RWPE2 (cell line): ENCODE results near the gene RAPGEF3.

ENCODE experiments used
- ATAC-seq: fragments of 200-7000 bp; cut with Tn5 transposase; 3 replicates; pipeline ENCODE4 v1.9.1; 2021; ENCODE audit warnings: low read depth
- DNase-seq: peaks from one replicate; pipeline ENCODE4 v3.0.0-alpha.2; 2020; ENCODE audit warnings: low spot score
- H3K27ac ChIP-seq: fragments of 450-650 bp; 2 replicates; pipeline ENCODE4 v1.5.1; 2017; ENCODE audit warnings: mild to moderate bottlenecking; ENCODE audit not compliant: poor library complexity, severe bottlenecking
- H3K27me3 ChIP-seq: fragments of 250-450 bp; sonication (Bioruptor Pico); 2 replicates; pipeline ENCODE4 v1.5.1; 2021; ENCODE audit warnings: mild to moderate bottlenecking, moderate library complexity; ENCODE audit not compliant: insufficient read depth, poor library complexity, severe bottlenecking
- H3K36me3 ChIP-seq: fragments of 250-450 bp; sonication (Bioruptor Pico); 2 replicates; pipeline ENCODE4 v1.5.1; 2020; ENCODE audit warnings: low read depth, mild to moderate bottlenecking, moderate library complexity
- H3K4me1 ChIP-seq: fragments of 250-450 bp; sonication (Bioruptor Pico); 2 replicates; pipeline ENCODE4 v1.5.1; 2021; ENCODE audit warnings: mild to moderate bottlenecking, moderate library complexity; ENCODE audit not compliant: insufficient read depth, poor library complexity, severe bottlenecking
- H3K4me3 ChIP-seq: fragments of 250-450 bp; sonication (Bioruptor Pico); 2 replicates; pipeline ENCODE4 v1.5.1; 2021; ENCODE audit warnings: mild to moderate bottlenecking, moderate library complexity; ENCODE audit not compliant: severe bottlenecking
- H3K9me3 ChIP-seq: fragments of 250-450 bp; sonication (Bioruptor Pico); 2 replicates; pipeline ENCODE4 v1.5.1; 2021; ENCODE audit warnings: mild to moderate bottlenecking, moderate library complexity; ENCODE audit not compliant: severe bottlenecking
- CTCF ChIP-seq: fragments of 450-650 bp; IDR thresholded peaks from one replicate; pipeline ENCODE4 v1.5.1; 2017; ENCODE audit warnings: mild to moderate bottlenecking, moderate library complexity; ENCODE audit not compliant: poor library complexity, severe bottlenecking

The RAPGEF3 gene

GRCh38 chr12:47795121-47795813 lies 36.6 kb upstream of the RAPGEF3 start:
- Histone ChIP-seq H3K27me3 (no peaks in the 10 kb centered on the region), H3K27ac (no peak overlapping the region)
- no peak for TF ChIP-seq CTCF

GRCh38 chr12:47794679-47795078 lies 36.0 kb upstream of the RAPGEF3 start:
- Histone ChIP-seq H3K4me1 (no peaks in the 10 kb centered on the region), H3K36me3 (peaks cover 74% of the 10 kb centered on the region), H3K4me3 (no peak overlapping the region), H3K27ac (no peak overlapping the region), H3K9me3 (no peaks in the 10 kb centered on the region), H3K27me3 (no peaks in the 10 kb centered on the region)
- DNase-seq (no peak), ATAC-seq (no peak)
- TF ChIP-seq CTCF, result no peak

More at GRCh38 chr12:47795121-47795813, 36.6 kb upstream of the RAPGEF3 start:
- Histone ChIP-seq H3K9me3 (no peaks in the 10 kb centered on the region), H3K4me1 (no peaks in the 10 kb centered on the region), H3K36me3 (peaks cover 70% of the 10 kb centered on the region), H3K4me3 (no peak overlapping the region)
- ATAC-seq, result no peak
- DNase-seq, result no peak

DNA sequence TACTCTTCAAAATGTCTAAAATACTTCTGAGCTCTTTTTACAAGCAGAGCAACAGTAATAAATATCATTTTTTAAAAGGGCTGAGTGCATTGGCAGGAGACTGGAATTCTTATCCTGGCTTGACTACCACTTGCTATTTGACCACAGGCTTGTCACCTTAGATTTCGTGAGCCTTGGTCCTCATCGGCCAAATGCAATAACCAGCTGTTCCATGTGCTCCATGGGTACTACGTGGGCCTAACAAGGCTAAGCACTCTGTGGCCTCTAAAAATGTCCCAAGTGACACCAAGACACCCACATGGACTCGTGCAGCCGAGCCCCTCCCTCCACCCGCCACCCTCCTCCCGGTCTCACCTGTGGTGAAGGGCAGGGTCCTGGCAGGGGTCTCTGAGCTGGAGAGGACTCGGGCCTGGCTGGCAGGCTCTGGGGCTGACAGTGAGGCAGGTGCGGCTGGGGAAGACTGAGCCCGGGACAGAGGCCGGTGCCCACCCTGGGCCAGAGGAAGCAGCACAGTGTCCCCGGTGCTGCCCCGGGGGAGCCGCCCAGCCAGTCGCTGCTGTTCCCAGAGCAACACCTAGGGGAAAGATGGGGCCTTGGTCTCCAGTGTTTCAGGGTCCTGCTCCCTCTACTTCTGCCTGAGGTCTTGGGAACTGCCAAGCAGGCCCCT lies 34.5 kb upstream of the RAPGEF3 start:
- no peaks in the 10 kb centered on the region for H3K9me3 ChIP-seq
- H3K27me3 ChIP-seq, result no peaks in the 10 kb centered on the region
- DNase-seq (no peak), ATAC-seq (no peak)
- no peak overlapping the region for H3K27ac ChIP-seq
- H3K4me1 ChIP-seq, result no peaks in the 10 kb centered on the region
- no peak for TF ChIP-seq CTCF
- H3K36me3 ChIP-seq, result peaks cover 74% of the 10 kb centered on the region
- H3K4me3 ChIP-seq, result no peak overlapping the region

DNA sequence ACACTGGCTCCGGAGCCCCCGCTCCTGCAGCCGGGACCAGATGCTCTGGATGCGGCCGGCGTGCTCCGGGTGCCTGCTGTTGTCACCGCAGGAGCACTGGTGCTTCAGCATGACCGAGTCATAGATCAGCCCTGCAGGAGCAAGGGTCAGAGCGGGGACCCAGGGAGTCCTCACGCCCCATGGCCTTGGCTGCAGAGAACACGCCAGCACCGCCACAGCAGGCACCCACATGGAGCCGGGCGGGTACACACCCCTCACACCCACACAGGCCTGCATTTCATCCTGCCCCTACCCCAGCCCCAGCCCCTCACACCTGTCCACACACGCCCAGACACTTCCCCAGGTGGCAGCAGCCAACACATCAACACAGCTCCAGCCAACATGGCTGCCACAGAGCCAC lies 33.2 kb upstream of the RAPGEF3 start:
- Histone ChIP-seq H3K27ac (no peak overlapping the region), H3K4me1 (no peaks in the 10 kb centered on the region), H3K36me3 (peaks cover 77% of the 10 kb centered on the region), H3K4me3 (no peak overlapping the region), H3K9me3 (no peaks in the 10 kb centered on the region), H3K27me3 (no peaks in the 10 kb centered on the region)
- no peak for ATAC-seq
- TF ChIP-seq CTCF, result no peak
- no peak for DNase-seq

GRCh38 chr12:47791351-47791746 lies 32.7 kb upstream of the RAPGEF3 start:
- H3K27me3 ChIP-seq, result no peaks in the 10 kb centered on the region
- ATAC-seq (no peak), DNase-seq (no peak)
- no peaks in the 10 kb centered on the region for H3K9me3 ChIP-seq
- H3K4me1 ChIP-seq, result no peaks in the 10 kb centered on the region
- H3K4me3 ChIP-seq, result no peak overlapping the region
- peaks cover 82% of the 10 kb centered on the region for H3K36me3 ChIP-seq
- TF ChIP-seq CTCF, result no peak
- H3K27ac ChIP-seq, result no peak overlapping the region
